Stimulated activated CD8-positive, alpha-beta memory T cell treated with anti-CD3 and anti-CD28 coated beads, Interleukin-12 subunit alpha, Interleukin-12 subunit beta, amount 100 ng/mL, for 4 hours (primary cell): ENCODE data around the gene SLC25A47.
"Not testable (repeated sequence)": the region's sequence is repeated elsewhere in the genome, so short reads cannot be mapped to it uniquely, and the experiment has no call there.

Source experiments
- DNase-seq: peaks from one replicate; pipeline ENCODE4 v3.0.0-alpha.2; 2020; ENCODE audit warnings: low read depth

The SLC25A47 gene

DNA sequence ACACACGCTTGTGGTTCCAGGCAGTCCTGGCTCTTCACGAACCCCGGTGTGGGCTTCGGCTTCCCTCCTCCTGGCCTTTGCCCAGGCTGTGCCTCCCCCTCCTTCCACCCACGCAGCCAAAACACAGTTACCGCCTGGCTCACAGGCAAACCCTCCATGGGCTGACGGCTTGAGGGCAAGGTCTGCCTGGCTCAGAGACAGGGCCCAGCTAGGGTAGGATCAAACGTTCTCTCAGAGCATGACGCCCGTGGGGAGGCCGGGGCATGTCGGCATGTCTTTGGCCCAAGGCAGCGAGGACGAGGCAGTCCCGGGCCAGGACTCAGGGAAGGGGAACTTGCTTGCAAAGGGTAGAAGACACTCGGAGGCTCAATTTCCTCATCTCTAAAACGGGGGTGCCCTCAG is 2.1 kb downstream of the SLC25A47 start:
- no peak for DNase-seq

DNA sequence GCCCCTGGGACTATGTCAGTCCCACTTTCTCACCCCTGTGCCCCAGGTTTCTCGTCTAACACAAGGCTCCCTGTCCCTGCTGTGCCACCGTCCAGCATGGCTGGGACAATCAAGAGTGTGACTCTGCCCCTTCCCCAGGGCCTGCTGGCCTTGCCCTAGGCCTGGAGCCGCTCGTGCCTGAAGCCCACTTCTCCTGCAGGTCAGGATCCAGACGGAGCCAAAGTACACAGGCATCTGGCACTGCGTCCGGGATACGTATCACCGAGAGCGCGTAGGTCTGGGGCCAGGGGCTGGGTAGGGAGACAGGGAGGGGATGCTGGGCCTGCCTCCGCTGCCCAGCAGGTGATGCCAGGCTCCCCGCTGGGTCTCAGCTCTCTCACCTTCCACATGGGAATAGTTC is 2.8 kb downstream of the SLC25A47 start:
- no peak for DNase-seq

DNA sequence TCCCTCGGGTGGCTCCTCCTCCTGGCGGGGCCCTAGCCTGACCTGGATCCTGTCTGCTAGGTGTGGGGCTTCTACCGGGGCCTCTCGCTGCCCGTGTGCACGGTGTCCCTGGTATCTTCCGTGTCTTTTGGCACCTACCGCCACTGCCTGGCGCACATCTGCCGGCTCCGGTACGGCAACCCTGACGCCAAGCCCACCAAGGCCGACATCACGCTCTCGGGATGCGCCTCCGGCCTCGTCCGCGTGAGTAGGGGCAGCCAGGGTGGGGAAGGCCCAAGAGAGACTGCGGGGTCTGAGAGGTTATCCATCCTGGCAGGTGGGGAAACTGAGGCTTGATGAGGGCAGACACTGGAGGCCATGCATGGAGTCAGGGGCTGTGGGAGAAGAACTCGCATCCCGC is 4.0 kb downstream of the SLC25A47 start:
- DNase-seq: no peak

DNA sequence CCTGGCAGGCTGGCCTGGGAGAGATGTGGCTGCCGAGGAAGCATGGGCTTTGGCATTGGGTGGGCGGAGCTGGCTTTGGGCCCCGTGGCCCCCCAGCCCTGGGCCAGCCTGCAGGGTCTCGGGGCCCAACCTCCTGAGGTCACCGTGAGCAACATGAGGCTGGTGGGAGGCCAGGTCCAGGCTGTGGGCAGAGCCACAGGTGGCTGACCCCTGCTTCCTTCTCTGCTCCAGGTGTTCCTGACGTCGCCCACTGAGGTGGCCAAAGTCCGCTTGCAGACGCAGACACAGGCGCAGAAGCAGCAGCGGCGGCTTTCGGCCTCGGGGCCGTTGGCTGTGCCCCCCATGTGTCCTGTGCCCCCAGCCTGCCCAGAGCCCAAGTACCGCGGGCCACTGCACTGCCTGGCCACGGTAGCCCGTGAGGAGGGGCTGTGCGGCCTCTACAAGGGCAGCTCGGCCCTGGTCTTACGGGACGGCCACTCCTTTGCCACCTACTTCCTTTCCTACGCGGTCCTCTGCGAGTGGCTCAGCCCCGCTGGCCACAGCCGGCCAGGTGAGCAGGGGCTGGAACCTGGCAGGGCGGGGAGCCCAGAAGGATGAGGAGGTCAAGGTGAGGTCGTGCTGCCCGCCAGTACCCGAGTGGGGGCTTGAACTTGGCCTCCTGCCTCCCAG is 5.5 kb downstream of the SLC25A47 start:
- no peak for DNase-seq

DNA sequence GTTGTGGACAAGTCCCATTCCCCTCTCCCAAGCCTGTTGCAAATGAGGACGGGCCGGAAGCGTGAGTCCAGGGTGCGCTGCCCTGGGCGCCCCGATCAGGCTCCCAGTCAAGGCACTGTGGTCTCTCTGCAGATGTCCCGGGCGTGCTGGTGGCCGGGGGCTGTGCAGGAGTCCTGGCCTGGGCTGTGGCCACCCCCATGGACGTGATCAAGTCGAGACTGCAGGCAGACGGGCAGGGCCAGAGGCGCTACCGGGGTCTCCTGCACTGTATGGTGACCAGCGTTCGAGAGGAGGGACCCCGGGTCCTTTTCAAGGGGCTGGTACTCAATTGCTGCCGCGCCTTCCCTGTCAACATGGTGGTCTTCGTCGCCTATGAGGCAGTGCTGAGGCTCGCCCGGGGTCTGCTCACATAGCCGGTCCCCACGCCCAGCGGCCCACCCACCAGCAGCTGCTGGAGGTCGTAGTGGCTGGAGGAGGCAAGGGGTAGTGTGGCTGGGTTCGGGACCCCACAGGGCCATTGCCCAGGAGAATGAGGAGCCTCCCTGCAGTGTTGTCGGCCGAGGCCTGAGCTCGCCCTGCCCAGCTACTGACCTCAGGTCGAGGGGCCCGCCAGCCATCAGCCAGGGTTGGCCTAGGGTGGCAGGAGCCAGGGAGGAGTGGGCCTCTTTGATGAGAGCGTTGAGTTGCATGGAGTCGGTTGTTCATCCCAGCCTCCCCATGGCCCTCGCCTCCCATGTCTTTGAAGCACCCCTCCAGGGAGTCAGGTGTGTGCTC is 6.3 kb downstream of the SLC25A47 start:
- DNase-seq: no peak

DNA sequence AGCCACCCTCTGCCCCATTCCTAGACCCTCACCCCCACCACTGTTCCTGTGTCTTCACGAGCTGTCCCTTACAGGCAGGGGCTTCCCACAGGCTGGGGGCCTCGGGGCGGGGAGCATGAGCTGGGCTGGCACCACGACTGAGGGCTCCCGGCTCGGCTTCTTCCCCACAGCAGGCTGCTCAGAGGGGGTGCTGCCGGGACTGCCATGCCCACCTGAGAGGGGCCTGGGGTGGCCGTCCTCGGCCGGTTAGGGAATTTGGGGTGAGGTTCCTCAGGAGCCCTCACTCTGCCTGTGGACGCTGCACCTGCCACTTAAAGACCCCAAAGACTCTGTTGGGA is 6.8 kb downstream of the SLC25A47 start:
- DNase-seq: no peak

DNA sequence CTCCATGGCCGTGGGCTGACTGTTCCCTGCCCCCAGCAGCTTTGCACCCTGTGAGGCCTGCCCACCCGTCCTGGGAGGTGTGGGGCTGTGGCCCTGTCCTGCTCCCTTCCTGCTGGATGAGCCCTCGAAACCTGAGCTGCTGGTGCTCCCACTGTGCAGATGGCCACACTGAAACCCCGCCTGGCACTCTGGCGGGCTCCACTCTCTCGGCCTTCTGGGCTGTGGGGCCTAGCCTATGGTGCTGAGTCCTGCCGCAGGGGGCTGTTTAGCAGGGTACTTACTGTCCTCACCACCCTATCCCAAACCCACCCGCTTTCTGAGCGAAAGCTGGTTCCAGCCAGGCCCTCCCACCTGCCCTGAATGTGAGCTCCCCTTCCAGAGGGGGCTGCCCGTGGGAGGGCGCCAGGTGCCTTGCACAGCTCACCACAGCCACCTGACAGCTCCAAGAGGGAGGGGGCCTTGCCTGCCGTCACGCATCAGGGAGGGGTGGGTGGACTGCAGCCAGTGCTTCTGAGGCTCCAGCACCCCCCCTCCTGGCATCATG is 7.3 kb downstream of the SLC25A47 start:
- no peak for DNase-seq

DNA sequence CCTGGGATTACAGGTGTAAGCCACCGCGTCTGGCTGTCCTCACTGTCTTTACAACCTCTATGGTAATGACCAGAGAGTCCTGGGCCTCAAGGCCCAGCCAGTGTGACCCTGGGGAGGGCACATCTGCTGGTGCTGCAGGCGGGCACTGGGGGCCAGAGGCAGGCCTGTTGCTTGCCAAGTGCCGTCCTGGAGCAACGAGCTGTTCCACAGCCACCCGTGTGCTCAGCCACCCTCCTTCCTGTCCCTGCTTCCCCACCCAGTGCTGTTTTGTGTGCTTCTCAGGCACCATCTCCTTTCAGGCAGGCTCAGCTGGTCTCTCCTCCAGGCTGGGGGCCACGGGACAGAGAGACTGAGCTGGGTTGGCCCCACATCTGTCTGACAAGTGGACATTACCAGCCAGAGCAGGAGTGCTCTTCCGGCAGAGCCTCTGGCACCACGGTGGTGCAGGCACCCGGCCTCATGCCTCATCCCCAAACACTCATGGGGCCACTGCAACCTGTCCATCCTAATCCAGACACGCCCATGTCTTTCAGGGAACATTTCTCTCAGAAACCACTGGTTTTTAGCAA is 9.0 kb downstream of the SLC25A47 start:
- no peak for DNase-seq

DNA sequence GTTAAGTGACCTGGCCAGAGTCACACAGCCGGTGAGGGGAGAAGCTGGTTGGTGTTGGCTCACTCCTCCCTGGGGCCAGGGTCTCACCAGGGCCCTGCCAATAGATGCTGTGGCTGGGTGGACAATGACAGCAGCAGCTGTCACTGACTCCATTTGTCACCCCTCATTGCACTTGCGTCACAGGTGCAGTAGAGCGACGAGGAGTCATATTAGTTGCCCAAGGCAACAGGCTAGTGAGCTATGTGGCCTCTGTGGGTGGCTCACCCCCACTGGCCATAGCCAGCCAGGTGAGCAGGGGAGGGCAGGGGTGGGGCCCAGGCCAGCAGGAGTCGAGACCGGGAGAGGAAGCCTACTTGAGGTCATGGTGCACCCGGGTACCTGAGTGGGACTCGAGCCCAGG is 9.7 kb downstream of the SLC25A47 start:
- no peak for DNase-seq

DNA sequence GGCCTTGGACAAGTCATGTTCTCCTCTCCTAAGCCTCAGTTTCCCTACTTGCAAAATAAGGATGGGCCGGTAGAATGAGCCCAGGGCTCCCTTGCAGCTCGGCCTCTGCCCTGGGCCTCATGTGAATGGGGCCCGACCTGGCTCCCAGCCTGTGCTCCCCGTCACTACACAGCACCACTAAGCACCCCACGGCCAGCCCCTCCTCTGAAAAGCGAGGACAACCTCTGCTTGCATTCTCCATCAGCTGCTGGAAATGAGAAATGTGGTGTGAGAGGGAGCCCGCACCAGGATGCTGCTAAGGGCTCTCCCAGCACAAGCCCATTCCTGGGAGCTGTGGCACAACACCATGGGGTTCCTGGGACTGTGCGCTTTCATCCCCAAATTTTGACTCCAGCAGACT is 10.2 kb downstream of the SLC25A47 start:
- no peak for DNase-seq

DNA sequence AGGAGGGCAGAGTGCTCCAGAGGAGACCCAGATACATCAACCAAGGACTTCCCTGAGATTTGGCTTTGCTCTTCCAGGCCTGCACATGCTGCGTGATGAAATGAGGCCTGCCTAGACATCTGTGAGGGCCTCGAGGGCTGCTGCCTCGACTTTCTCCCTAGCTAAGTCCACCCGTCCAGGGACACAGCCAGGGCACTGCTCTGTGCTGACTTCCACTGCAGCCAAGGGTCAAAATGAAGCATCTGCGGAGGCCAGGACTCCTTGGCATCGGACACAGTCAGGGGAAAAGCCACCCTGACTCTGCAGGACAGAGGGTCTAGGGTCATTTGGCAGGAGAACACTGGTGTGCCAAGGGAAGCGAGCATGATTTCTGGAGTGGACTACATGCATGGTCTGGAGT is 10.7 kb downstream of the SLC25A47 start:
- no peak for DNase-seq

DNA sequence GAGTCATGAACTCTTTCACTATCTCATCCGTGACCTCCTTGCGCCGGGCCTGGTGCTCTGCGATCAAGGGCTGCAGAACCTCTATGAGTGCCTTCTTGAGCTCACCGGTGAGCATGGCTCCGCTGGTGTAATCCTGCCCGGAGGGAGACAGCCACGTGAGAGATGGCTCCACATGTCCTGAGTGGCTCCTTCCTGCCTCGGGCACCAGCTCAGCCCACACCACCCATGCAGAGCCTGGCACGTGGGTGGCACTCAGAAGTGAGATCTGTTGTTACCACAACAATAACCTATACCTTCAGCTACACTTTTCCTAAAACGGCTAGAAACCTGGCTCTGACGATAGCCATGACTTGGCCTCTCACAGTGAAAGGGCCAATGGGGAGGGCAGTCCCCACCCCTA is 11.8 kb downstream of the SLC25A47 start:
- no peak for DNase-seq

DNA sequence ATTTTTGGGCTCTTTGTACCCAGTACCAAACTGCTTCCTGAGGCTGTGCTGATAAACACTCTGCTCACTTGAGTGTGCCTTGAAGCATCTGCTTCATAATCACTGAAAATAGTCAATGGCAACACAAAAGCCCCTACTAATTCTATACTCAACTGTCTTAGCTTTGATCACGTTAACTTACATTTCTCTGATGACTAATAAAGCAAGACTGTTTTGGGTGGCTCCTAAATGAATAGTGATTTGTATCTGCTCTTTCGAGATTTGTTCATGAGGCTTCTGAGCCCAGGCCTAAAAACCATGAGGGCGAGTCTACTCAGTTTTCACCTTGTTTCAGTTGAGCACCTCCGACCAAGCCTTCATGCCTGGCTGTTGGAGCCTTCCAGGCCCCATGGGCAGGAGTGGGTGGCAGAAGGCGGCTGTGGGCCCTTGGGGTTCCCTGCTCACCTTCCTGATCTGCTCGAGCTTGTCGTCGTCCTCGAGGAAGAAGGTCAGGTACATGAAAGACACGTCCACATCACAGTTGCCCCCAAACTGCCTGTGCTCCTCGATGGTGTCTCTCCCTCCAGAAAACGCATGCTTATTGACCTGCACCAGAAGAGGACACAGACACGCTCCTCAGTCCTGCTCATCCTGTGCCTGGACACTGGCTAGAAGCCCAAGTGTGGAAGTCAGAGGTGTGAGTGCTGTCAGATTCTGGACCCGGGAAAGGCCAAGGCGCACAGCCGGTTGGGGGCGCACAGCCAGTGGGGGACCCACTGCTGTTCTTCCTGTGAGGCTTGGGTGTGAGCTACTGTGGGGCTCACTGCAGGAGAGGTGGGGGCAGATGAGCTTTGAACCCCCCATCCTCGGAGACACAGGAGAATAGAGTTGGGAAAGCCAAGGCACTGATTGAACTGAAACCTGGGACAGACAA is 13.7 kb downstream of the SLC25A47 start:
- no peak for DNase-seq

DNA sequence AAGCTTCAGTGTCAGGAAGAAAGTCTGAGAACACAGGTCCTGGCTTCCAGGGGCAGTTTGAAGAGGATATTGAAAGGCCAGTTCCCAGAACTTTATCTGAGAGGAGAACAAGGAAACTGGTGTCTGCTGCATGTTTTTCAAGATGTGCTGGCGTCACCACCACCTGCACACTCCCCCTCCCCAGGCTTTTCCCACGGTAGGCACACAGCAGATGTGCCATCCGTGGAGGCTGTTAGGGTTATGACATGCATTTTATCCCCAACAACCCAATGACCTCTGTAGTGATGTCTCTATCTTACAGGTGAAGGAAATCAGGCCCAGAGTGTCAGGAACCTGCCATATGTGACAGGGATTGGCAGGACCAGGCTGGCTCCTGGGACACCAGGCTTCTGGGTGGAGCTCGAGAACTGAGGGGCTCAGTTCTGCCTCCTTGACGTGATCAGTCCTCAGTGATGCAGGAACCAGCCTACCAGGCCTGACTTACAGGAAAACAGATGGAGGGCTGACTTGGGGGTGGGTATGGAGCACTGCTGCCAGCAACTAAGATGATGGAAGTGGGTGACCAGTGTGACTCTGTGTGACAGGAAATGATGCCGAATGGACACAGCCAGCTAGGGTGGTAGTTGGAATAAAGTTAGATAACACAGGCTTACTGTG is 16.8 kb downstream of the SLC25A47 start:
- DNase-seq: no peak

DNA sequence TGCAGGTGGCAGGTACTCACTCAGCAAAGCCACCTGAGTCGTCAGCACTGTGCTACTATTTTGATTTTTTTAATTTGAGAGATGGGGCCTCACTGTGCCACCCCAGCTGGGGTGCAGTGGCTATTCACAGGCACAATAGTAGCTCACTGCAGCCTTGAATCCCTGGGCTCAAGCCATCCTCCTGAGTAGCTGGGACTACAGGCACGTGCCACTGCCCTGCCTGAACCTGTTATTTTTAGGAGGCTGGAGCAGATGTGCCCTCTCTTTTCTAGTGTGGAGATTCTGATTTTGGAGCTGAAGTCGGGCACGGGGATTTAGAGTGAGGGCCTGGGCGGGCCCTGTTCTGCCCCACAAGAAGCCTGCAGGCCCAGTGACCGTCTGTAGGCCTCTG is 17.3 kb downstream of the SLC25A47 start:
- DNase-seq: no peak

DNA sequence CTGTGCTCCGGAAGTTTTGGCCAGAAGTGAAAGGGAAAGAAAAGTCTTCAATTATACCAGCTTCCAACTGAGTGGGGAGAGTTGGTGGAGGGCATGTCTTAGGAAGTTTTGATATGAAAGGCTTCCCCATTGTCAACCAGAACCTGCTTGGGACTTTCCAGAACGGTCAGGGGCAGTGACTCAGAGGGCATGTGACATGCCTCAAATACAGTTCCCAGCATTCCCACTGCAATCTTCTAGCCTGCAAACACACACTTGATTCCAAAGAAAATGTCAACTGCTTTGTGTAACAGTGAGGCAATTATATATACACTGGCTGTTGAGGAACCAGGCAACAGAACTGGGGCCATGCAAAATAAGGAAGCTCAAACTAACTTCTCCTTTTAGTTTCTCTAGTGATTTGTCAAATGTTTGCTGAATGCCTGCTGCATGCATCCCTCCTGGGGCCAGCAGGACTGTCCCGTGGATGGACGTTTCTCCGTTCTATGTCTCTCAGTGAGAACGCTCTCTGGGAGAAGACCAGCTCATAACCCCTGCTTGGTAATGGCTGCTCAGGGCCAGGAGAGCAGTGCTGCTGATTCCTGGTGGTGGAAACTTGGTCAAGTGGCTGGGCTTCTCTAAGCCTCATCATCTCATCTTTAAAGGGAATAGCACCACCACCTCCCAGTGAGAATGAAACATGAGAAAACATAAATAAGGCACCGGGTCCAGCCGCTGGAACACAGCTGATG is 18.3 kb downstream of the SLC25A47 start:
- no peak for DNase-seq

DNA sequence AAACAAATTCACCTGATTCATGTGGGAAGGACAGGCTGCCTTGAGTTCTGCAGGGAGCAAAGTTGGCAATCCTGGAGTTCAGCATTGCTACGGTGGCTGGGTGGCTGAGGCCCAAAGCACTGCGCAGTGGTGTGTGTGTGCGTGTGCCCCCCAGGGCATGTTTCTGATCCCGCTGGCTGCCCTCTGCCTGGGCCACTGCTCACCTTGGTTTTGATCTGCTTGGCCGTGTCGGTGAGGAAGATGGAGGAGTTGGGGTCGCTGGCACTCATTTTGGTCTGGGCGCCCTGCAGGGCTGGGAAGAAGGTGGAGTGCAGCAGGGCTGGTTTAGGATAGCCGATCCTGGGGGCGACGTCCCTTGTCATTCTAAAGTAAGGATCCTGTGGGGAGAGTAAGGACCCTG is 19.1 kb downstream of the SLC25A47 start:
- no peak for DNase-seq

DNA sequence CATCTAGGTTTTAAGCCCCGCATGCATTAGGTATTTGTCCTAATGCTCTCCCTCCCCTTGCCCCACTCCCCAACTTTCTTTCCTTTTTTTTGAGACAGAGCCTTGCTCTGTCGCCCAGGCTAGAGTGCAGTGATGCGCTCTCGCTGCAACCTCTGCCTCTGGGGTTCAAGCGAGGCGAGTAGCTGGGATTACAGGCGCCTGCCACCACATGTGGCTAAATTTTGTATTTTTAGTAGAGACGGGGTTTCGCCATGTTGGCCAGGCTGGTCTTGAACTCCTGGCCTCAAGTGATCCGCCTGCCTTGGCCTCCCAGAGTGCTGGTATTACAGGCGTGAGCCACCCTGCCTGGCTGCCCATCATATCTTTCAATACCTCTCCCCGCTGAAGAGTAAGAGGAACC is 19.7 kb downstream of the SLC25A47 start:
- not testable (repeated sequence) for DNase-seq

DNA sequence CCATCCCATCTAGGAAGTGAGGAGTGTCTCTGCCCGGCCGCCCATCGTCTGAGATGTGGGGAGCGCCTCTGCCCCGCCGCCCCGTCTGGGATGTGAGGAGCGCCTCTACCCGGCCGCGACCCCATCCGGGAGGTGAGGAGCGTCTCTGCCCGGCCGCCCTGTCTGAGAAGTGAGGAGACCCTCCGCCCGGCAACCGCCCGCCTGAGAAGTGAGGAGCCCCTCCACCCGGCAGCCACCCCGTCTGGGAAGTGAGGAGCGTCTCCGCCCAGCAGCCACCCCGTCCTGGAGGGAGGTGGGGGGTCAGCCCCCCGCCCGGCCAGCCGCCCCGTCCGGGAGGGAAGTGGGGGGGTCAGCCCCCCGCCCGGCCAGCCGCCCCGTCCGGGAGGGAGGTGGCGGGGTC is 21.5 kb downstream of the SLC25A47 start:
- DNase-seq: not testable (repeated sequence)

DNA sequence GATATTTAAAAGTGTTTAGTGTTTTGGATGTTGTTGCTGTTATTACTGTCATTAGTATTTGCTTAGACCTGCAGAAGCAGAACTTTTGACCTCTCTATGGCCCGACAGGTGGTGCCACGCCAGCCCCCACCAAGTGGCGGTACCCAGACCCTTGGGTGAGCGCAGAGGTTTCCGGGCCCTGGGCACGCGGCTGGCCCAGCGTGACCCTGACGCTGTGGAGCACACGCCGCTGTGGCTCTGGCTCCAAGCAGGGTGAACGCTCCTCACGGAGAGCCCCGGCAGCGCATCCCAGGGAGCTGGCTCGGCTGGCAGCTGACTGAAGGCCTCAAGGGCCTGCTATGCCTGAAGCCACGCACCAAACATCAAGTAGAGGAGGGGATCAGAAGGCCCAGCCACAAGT is 22.6 kb downstream of the SLC25A47 start:
- DNase-seq: no peak
